Calu3 (cell line): ENCODE results near the gene CCDC121. TPM values are rescaled to one million over a fixed set of nuclear protein-coding genes. Genes with fewer than 3 reads are reported as not detected.
"Not testable (repeated sequence)": the region's sequence is repeated elsewhere in the genome, so short reads cannot be mapped to it uniquely, and the experiment has no call there.

ENCODE experiments used
- BruUV-seq: library from RNA; stranded (reverse); fragments of 400-500 nt; replicated peaks from 2 replicates; lab custom pipeline; 2021; lab: Mats Ljungman, UMichigan
- CTCF ChIA-PET: fragments of 300-600 bp; sonication (Branson Sonifier 250); formaldehyde crosslinking; loops from one replicate; lab custom pipeline; 2022; ENCODE audit warnings: antibody characterized with exemption; lab: Charles Lee
- DNase-seq: peaks from one replicate; pipeline ENCODE4 v3.0.0; 2022
- H3K27ac Mint-ChIP-seq: one replicate; pipeline ENCODE4 v1.8.0; 2022; ENCODE audit warnings: mixed read lengths; ENCODE audit not compliant: unreplicated experiment
- H3K27me3 Mint-ChIP-seq: one replicate; pipeline ENCODE4 v1.8.0; 2022; ENCODE audit warnings: mixed read lengths; ENCODE audit not compliant: unreplicated experiment
- H3K36me3 Mint-ChIP-seq: one replicate; pipeline ENCODE4 v1.8.0; 2022; ENCODE audit warnings: mild to moderate bottlenecking, moderate library complexity, mixed read lengths; ENCODE audit not compliant: insufficient read depth, unreplicated experiment
- H3K4me1 Mint-ChIP-seq: one replicate; pipeline ENCODE4 v1.8.0; 2022; ENCODE audit warnings: mild to moderate bottlenecking, low read depth, mixed read lengths; ENCODE audit not compliant: unreplicated experiment
- H3K4me3 Mint-ChIP-seq: one replicate; pipeline ENCODE4 v1.8.0; 2022; ENCODE audit warnings: mild to moderate bottlenecking, low read depth, moderate library complexity, mixed read lengths; ENCODE audit not compliant: unreplicated experiment
- H3K9me3 Mint-ChIP-seq: one replicate; pipeline ENCODE4 v1.8.0; 2022; ENCODE audit warnings: low read depth, mixed read lengths; ENCODE audit not compliant: unreplicated experiment
- CTCF ChIP-seq: fragments of 200-600 bp; IDR thresholded peaks from one replicate; pipeline ENCODE4 v1.8.0; 2022; ENCODE audit warnings: antibody characterized with exemption; ENCODE audit not compliant: unreplicated experiment
- intact Hi-C: fragments of 100-400 bp; cut with micrococcal nuclease; formaldehyde crosslinking; loops from one replicate; pipeline ENCODE4 v1.10.0; 2022; ENCODE audit not compliant: unreplicated experiment
- total RNA-seq: library from RNA; stranded (reverse); gene quantifications from 2 replicates; pipeline ENCODE4 v1.2.3, GENCODE V29; 2022

CCDC121 gene
- total RNA-seq, 1 experiment from 2014 or later: 6.3 TPM

GRCh38 chr2:27636766-27637165, 8.0 kb upstream of the CCDC121 start:
- BruUV-seq: no TSS peak
- no peak overlapping the region for H3K27ac Mint-ChIP-seq

GRCh38 chr2:27634291-27634690, 5.5 kb upstream of the CCDC121 start:
- no peak overlapping the region for H3K27ac Mint-ChIP-seq
- intact Hi-C loops: no loop called here
- TF ChIP-seq CTCF: no peak

More at GRCh38 chr2:27636766-27637165, 8.0 kb upstream of the CCDC121 start:
- Mint-ChIP-seq H3K9me3 (no peaks in the 10 kb centered on the region), H3K4me3 (no peak overlapping the region), H3K4me1 (no peaks in the 10 kb centered on the region), H3K27me3 (no peaks in the 10 kb centered on the region), H3K36me3 (peaks cover 41% of the 10 kb centered on the region)
- no peak for DNase-seq
- CTCF ChIA-PET: no interaction called here
- no peak for TF ChIP-seq CTCF
- intact Hi-C loops: no loop called here

GRCh38 chr2:27630257-27630656, 1.4 kb upstream of the CCDC121 start:
- DNase-seq, intact Hi-C loops, BruUV-seq, CTCF ChIA-PET, H3K27me3 Mint-ChIP-seq, H3K27ac Mint-ChIP-seq, H3K9me3 Mint-ChIP-seq, H3K4me3 Mint-ChIP-seq: not testable (repeated sequence)
- peaks cover 18% of the 10 kb centered on the region for H3K36me3 Mint-ChIP-seq
- peaks cover 14% of the 10 kb centered on the region for H3K4me1 Mint-ChIP-seq

More at GRCh38 chr2:27634291-27634690, 5.5 kb upstream of the CCDC121 start:
- H3K4me3 Mint-ChIP-seq: no peak overlapping the region
- no peaks in the 10 kb centered on the region for H3K4me1 Mint-ChIP-seq
- H3K36me3 Mint-ChIP-seq: peaks cover 31% of the 10 kb centered on the region
- no peaks in the 10 kb centered on the region for H3K27me3 Mint-ChIP-seq
- CTCF ChIA-PET: no interaction called here
- H3K9me3 Mint-ChIP-seq: no peaks in the 10 kb centered on the region
- no peak for DNase-seq
- no TSS peak for BruUV-seq

- Mint-ChIP-seq H3K27ac (no peak overlapping the region), H3K4me3 (no peak overlapping the region), H3K36me3 (peaks cover 7% of the 10 kb centered on the region), H3K9me3 (no peaks in the 10 kb centered on the region), H3K27me3 (no peaks in the 10 kb centered on the region), H3K4me1 (peaks cover 14% of the 10 kb centered on the region)
- CTCF ChIA-PET: interaction anchor here (0.6 to 2.7 kb wide), 2 partner anchors 55 to 407 kb away, joined by 3 to 14 read pairs; no protein-coding TSS in a partner anchor
- intact Hi-C loops: loop anchor here (10.0 kb wide), 2 partner anchors 133 to 223 kb away; partner anchors contain the start of genes FNDC4, GCKR and PPM1G
- TF ChIP-seq CTCF: no peak
- TSS peak; percentile 64 for BruUV-seq
- peak; percentile 49 for DNase-seq
Observed at GRCh38 chr2:27627963-27628766, 647 bp downstream of the CCDC121 start.

- CTCF ChIA-PET, H3K9me3 Mint-ChIP-seq, H3K27me3 Mint-ChIP-seq, DNase-seq, H3K27ac Mint-ChIP-seq, BruUV-seq, H3K36me3 Mint-ChIP-seq, H3K4me3 Mint-ChIP-seq: not testable (repeated sequence)
- intact Hi-C loops: loop anchor here (10.0 kb wide), 2 partner anchors 132 to 222 kb away; partner anchors contain the start of genes FNDC4, GCKR and PPM1G
- peaks cover 14% of the 10 kb centered on the region for H3K4me1 Mint-ChIP-seq
Observed at GRCh38 chr2:27626921-27627320, 1.9 kb downstream of the CCDC121 start.

- intact Hi-C loops: loop anchor here (10.0 kb wide), 2 partner anchors 132 to 222 kb away; partner anchors contain the start of genes FNDC4, GCKR and PPM1G
- BruUV-seq, H3K27me3 Mint-ChIP-seq, H3K4me3 Mint-ChIP-seq, H3K9me3 Mint-ChIP-seq, DNase-seq, CTCF ChIA-PET, H3K27ac Mint-ChIP-seq: not testable (repeated sequence)
- peaks cover 14% of the 10 kb centered on the region for H3K36me3 Mint-ChIP-seq
- H3K4me1 Mint-ChIP-seq: peaks cover 14% of the 10 kb centered on the region
Observed at GRCh38 chr2:27626323-27626722, 2.5 kb downstream of the CCDC121 start.
